ENCODE measurements around the gene NPIPA5.
"Not testable (repeated sequence)": the region's sequence is repeated elsewhere in the genome, so short reads cannot be mapped to it uniquely, and the experiment has no call there.

Gene NPIPA5

GRCh38 chr16:15338986-15339385, 39.1 kb downstream of the NPIPA5 start:
- not testable (repeated sequence) for H3K27me3 ChIP-seq (ENCODE audit: control insufficient read depth in 1 of 2, insufficient read depth in 2 of 2, low read length in 2 of 2); H3K4me1 ChIP-seq (ENCODE audit: control insufficient read depth in 1 of 2, insufficient read depth in 2 of 2, low read length in 2 of 2); H3K36me3 ChIP-seq (ENCODE audit: control insufficient read depth in 1 of 2, insufficient read depth in 2 of 2, low read length in 2 of 2); H3K9me3 ChIP-seq (ENCODE audit: control insufficient read depth in 1 of 2, low read length in 2 of 2); H3K4me3 ChIP-seq (ENCODE audit: low read depth in 1 of 2, low read length in 2 of 2); H3K27ac ChIP-seq (ENCODE audit: low read depth, low read length); H3K9ac ChIP-seq (ENCODE audit: low read depth in 1 of 2, low read length in 2 of 2)

DNA sequence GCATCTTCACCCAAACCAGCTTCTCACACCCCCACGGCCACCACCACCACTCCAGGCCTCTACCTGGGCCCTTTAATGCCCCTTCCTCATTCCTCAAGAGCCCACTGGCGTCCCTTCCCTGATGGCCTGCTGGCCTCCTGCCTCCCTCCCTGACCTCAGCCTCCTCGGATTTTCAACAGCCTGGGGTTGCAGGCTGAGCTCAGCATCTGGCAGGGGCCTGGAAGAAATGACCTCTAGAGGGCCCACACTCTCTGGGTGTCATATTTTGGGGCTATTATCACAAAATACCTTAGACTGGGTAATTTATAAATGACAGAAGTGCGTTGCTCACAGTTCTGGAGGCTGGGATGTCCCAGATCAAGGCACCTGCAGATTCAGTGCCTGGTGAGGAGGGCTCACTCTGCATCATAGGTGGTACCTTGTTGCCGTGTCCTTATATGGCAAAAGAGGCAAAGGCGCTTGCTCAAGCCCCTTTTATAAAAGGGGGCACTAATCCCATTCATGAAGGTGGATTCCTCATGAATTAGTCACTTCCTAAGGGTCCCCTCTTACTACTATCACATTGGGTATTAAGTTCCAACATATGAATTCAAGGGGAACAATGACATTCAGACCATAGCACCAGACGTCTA, 40.0 kb downstream of the NPIPA5 start:
- H3K4me1 ChIP-seq (ENCODE audit: control insufficient read depth in 1 of 2, insufficient read depth in 2 of 2, low read length in 2 of 2); H3K36me3 ChIP-seq (ENCODE audit: control insufficient read depth in 1 of 2, insufficient read depth in 2 of 2, low read length in 2 of 2); H3K9me3 ChIP-seq (ENCODE audit: control insufficient read depth in 1 of 2, low read length in 2 of 2); H3K4me3 ChIP-seq (ENCODE audit: low read depth in 1 of 2, low read length in 2 of 2); H3K9ac ChIP-seq (ENCODE audit: low read depth in 1 of 2, low read length in 2 of 2); H3K27me3 ChIP-seq (ENCODE audit: control insufficient read depth in 1 of 2, insufficient read depth in 2 of 2, low read length in 2 of 2); H3K27ac ChIP-seq (ENCODE audit: low read depth, low read length): not testable (repeated sequence)

GRCh38 chr16:15335609-15336008, 42.5 kb downstream of the NPIPA5 start:
- H3K27ac ChIP-seq (ENCODE audit: low read depth, low read length); H3K27me3 ChIP-seq (ENCODE audit: control insufficient read depth in 1 of 2, insufficient read depth in 2 of 2, low read length in 2 of 2); H3K9ac ChIP-seq (ENCODE audit: low read depth in 1 of 2, low read length in 2 of 2); H3K9me3 ChIP-seq (ENCODE audit: control insufficient read depth in 1 of 2, low read length in 2 of 2); H3K36me3 ChIP-seq (ENCODE audit: control insufficient read depth in 1 of 2, insufficient read depth in 2 of 2, low read length in 2 of 2); H3K4me1 ChIP-seq (ENCODE audit: control insufficient read depth in 1 of 2, insufficient read depth in 2 of 2, low read length in 2 of 2); H3K4me3 ChIP-seq (ENCODE audit: low read depth in 1 of 2, low read length in 2 of 2): not testable (repeated sequence)

DNA sequence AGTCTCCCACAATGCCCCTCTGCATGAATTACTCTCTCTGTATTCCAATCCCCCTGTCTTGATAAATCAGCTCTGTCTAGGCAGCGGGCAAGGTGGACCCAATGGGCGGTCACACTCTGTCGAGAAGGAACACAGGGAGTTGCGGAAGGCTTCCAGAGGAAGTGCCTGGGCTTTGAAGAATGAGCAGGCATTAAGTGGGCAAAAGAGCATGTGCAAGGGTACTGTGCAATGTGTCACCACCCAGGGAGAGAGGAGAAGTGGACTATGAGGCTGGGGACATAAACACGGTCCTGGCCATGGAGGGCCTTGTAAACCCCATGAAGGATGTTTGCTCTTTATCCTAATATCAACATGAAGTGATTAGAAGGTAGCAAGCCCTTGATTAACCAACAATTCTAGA, 44.1 kb downstream of the NPIPA5 start:
- not testable (repeated sequence) for H3K9me3 ChIP-seq (ENCODE audit: control insufficient read depth in 1 of 2, low read length in 2 of 2); H3K36me3 ChIP-seq (ENCODE audit: control insufficient read depth in 1 of 2, insufficient read depth in 2 of 2, low read length in 2 of 2); H3K27me3 ChIP-seq (ENCODE audit: control insufficient read depth in 1 of 2, insufficient read depth in 2 of 2, low read length in 2 of 2); H3K4me3 ChIP-seq (ENCODE audit: low read depth in 1 of 2, low read length in 2 of 2); H3K9ac ChIP-seq (ENCODE audit: low read depth in 1 of 2, low read length in 2 of 2); H3K27ac ChIP-seq (ENCODE audit: low read depth, low read length); H3K4me1 ChIP-seq (ENCODE audit: control insufficient read depth in 1 of 2, insufficient read depth in 2 of 2, low read length in 2 of 2)

DNA sequence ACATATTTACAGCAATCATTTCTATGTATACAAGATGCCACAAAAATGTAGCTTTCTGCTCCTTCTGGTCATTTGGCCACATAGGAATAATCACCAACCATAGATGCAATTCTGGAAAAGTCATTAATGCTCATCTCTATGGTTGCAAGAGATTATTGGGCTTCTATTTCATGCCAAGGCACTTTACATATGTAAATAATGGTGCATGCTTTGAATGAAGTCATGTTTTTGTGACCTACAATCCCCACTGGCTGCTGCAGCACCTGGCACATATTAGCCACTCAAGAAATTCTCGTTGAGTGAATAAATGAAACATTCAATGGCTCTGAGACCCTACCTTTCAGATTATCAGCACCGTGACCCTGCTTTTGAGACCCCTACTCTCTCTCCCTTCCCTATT, 47.1 kb downstream of the NPIPA5 start:
- not testable (repeated sequence) for H3K36me3 ChIP-seq (ENCODE audit: control insufficient read depth in 1 of 2, insufficient read depth in 2 of 2, low read length in 2 of 2); H3K4me3 ChIP-seq (ENCODE audit: low read depth in 1 of 2, low read length in 2 of 2); H3K27ac ChIP-seq (ENCODE audit: low read depth, low read length); H3K9me3 ChIP-seq (ENCODE audit: control insufficient read depth in 1 of 2, low read length in 2 of 2); H3K27me3 ChIP-seq (ENCODE audit: control insufficient read depth in 1 of 2, insufficient read depth in 2 of 2, low read length in 2 of 2); H3K9ac ChIP-seq (ENCODE audit: low read depth in 1 of 2, low read length in 2 of 2); H3K4me1 ChIP-seq (ENCODE audit: control insufficient read depth in 1 of 2, insufficient read depth in 2 of 2, low read length in 2 of 2)

DNA sequence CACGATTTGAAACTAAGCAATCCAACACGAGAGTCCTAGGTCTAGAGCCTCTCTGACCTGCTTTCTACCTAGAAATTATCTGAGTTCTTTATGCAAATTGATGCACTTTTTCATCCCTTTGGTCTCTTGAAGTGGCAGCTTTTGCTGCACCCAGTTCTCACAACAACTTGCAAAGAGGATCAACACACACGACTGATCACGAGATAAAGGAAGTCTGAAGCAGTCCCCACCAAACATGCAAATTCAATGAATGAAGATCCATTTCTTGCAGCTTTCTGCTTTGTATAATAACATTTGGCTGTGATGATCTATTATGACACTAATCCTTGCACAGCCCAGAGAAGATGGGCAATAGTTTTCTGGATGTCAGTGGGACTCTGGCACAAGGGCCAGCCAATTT, 53.1 kb downstream of the NPIPA5 start:
- H3K9me3 ChIP-seq (ENCODE audit: control insufficient read depth in 1 of 2, low read length in 2 of 2); H3K27ac ChIP-seq (ENCODE audit: low read depth, low read length): not testable (repeated sequence)

DNA sequence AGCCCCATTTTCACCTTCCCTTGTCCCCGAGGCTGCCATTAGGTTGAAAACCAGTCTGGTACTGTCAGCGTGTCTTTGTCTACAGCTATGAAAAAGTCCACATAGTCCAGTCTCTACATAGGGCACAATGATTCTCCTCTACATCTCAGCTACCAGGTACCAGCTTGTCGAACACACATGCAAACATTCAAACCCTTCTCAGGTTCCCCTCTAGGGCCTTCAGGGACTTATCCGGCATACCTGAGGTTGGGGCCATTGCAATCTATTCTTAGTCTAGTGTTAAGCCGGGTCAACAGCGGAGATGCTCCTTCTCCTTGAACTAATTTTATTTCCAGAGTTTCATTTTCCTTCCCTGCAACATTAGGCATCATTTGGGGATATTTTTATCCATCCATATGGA, 54.7 kb downstream of the NPIPA5 start:
- not testable (repeated sequence) for H3K4me1 ChIP-seq (ENCODE audit: control insufficient read depth in 1 of 2, insufficient read depth in 2 of 2, low read length in 2 of 2); H3K27me3 ChIP-seq (ENCODE audit: control insufficient read depth in 1 of 2, insufficient read depth in 2 of 2, low read length in 2 of 2); H3K9ac ChIP-seq (ENCODE audit: low read depth in 1 of 2, low read length in 2 of 2); H3K9me3 ChIP-seq (ENCODE audit: control insufficient read depth in 1 of 2, low read length in 2 of 2); H3K4me3 ChIP-seq (ENCODE audit: low read depth in 1 of 2, low read length in 2 of 2); H3K27ac ChIP-seq (ENCODE audit: low read depth, low read length); H3K36me3 ChIP-seq (ENCODE audit: control insufficient read depth in 1 of 2, insufficient read depth in 2 of 2, low read length in 2 of 2)

More for the DNA sequence above, 53.1 kb downstream of the NPIPA5 start:
- not testable (repeated sequence) for H3K27me3 ChIP-seq (ENCODE audit: control insufficient read depth in 1 of 2, insufficient read depth in 2 of 2, low read length in 2 of 2); H3K4me3 ChIP-seq (ENCODE audit: low read depth in 1 of 2, low read length in 2 of 2); H3K4me1 ChIP-seq (ENCODE audit: control insufficient read depth in 1 of 2, insufficient read depth in 2 of 2, low read length in 2 of 2); H3K9ac ChIP-seq (ENCODE audit: low read depth in 1 of 2, low read length in 2 of 2); H3K36me3 ChIP-seq (ENCODE audit: control insufficient read depth in 1 of 2, insufficient read depth in 2 of 2, low read length in 2 of 2)

DNA sequence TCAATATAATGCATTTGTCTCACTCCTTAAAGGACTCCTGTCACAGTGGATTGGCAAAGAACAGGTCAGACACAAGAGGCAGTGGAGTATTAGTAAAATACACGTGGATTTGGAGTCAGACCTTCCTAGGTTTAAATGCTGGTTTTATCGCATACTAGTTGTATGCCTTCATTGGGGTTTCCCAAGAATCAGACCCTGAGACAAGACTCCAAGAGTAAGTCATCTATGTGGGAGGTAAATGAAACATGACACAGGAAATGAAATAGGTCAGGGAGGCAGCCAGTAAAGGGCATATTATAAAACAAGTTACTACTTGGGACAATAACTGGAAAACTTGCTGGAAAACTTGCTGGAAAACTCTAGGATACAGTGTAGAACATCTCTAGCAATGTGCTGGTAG, 56.9 kb downstream of the NPIPA5 start:
- H3K9ac ChIP-seq (ENCODE audit: low read depth in 1 of 2, low read length in 2 of 2); H3K4me1 ChIP-seq (ENCODE audit: control insufficient read depth in 1 of 2, insufficient read depth in 2 of 2, low read length in 2 of 2); H3K36me3 ChIP-seq (ENCODE audit: control insufficient read depth in 1 of 2, insufficient read depth in 2 of 2, low read length in 2 of 2); H3K4me3 ChIP-seq (ENCODE audit: low read depth in 1 of 2, low read length in 2 of 2); H3K27me3 ChIP-seq (ENCODE audit: control insufficient read depth in 1 of 2, insufficient read depth in 2 of 2, low read length in 2 of 2); H3K27ac ChIP-seq (ENCODE audit: low read depth, low read length); H3K9me3 ChIP-seq (ENCODE audit: control insufficient read depth in 1 of 2, low read length in 2 of 2): not testable (repeated sequence)

GRCh38 chr16:15314562-15314961, 63.5 kb downstream of the NPIPA5 start:
- not testable (repeated sequence) for H3K27ac ChIP-seq (ENCODE audit: low read depth, low read length); H3K4me3 ChIP-seq (ENCODE audit: low read depth in 1 of 2, low read length in 2 of 2)

More at GRCh38 chr16:15314562-15314961, 63.5 kb downstream of the NPIPA5 start:
- H3K9ac ChIP-seq (ENCODE audit: low read depth in 1 of 2, low read length in 2 of 2); H3K27me3 ChIP-seq (ENCODE audit: control insufficient read depth in 1 of 2, insufficient read depth in 2 of 2, low read length in 2 of 2); H3K9me3 ChIP-seq (ENCODE audit: control insufficient read depth in 1 of 2, low read length in 2 of 2); H3K4me1 ChIP-seq (ENCODE audit: control insufficient read depth in 1 of 2, insufficient read depth in 2 of 2, low read length in 2 of 2); H3K36me3 ChIP-seq (ENCODE audit: control insufficient read depth in 1 of 2, insufficient read depth in 2 of 2, low read length in 2 of 2): not testable (repeated sequence)

Data from duodenal mucosa (tissue), 2 donors.